ENCODE results near the gene SNCB.

SNCB gene

DNA sequence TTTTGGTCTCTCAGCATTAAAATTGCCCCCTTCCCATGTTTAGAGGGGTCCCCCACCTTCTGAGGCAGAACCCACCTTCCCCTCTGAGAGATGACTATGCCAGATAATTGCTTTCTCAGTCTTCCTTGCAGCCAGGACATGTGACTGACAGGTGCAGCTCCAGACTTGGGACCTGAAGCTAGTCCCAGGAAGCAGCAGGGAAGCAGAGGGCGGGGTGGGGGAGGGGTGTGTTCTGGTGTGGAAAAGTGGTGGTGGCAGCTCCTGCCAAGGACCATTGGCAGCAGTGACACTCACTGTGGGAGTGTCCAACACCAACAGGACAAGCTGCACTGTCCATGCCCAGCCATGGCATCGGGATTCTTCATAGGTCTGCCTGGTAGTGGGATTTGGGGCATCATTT, 2.4 kb upstream of the SNCB start:
- Histone ChIP-seq H3K4me3 (ENCODE audit: insufficient read depth, low read depth, low read length, poor library complexity, severe bottlenecking) (no peak overlapping the region), H3K27me3 (replicated peaks; ENCODE audit: control insufficient read depth, insufficient read depth, low read length, poor library complexity, severe bottlenecking) (peaks cover 40% of the 10 kb centered on the region), H3K36me3 (ENCODE audit: control insufficient read depth, insufficient read depth, low read length) (no peaks in the 10 kb centered on the region), H3K27ac (ENCODE audit: insufficient read depth, low read length, poor library complexity, severe bottlenecking) (no peak overlapping the region), H3K9me3 (ENCODE audit: control insufficient read depth, low read length) (no peaks in the 10 kb centered on the region), H3K4me1 (ENCODE audit: control insufficient read depth, insufficient read depth, low read length, poor library complexity, severe bottlenecking) (peaks cover 10% of the 10 kb centered on the region)
- DNase-seq = no peak

DNA sequence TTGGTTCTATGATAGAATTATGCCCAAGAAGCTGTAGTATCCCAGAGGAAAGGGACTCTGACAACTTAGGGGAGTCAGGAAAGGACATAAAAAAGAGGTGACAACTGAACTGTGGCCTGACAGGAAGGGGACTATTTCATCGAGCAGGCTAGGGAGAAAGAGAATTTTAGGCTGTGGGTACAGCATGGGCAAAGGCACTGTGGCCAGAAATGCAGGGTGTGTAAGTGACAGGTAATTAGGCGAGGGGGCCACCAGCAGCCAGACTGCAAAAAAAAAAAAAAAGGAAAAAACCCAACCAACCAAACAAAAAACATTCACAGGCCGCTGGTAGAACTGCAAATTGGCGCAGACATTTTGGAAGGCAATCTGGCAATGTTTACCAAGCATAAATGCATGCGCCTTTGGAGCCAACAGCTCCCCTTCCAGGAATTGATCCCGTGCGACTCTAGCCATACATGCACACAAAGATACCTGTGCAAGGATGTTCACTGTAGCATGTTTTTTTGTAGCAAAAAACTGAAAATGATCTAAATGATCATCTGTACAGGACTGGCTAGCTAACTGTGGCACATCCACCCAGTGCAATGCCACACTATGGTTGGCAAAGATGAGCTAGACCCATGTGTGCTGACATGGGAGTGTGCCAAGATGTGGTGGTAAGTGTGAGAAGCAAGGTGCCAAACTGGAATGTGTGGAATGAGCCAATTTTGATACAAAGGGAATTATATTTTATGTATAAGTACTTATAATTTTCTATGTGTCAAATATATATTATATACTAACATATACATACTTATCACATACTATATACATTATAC, 1.3 kb upstream of the SNCB start:
- Histone ChIP-seq H3K4me3 (ENCODE audit: insufficient read depth, low read depth, low read length, poor library complexity, severe bottlenecking) (no peak overlapping the region), H3K36me3 (ENCODE audit: control insufficient read depth, insufficient read depth, low read length) (no peaks in the 10 kb centered on the region), H3K4me1 (ENCODE audit: control insufficient read depth, insufficient read depth, low read length, poor library complexity, severe bottlenecking) (peaks cover 10% of the 10 kb centered on the region), H3K9me3 (ENCODE audit: control insufficient read depth, low read length) (no peaks in the 10 kb centered on the region), H3K27ac (ENCODE audit: insufficient read depth, low read length, poor library complexity, severe bottlenecking) (no peak overlapping the region), H3K27me3 (replicated peaks; ENCODE audit: control insufficient read depth, insufficient read depth, low read length, poor library complexity, severe bottlenecking) (peaks cover 40% of the 10 kb centered on the region)
- no peak for DNase-seq

DNA sequence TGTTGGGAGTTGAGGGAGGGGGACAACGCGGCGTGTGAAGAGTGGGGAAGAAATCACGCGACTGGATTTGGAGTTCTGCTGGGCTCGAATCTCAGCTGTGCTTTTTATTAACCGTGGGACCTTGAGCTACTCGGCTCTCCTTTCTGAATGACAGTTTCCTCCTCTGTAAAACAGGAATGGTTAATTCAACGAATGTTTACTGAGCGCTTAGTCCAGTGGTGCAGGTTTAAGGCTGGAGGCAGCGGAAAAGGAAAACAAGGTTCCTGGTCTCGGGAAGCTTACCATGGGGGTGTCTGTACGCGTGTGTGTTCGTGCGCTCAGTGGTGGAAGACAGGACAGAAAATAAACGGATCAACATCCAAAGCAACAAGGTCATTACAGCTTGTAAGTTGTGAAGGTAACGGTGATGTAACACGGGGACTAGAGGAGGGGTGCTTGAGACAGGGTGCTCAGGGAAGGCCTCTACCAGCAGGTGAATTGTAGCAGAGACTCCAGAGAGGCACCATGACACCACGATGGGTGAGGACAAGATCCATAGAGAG, 418 bp upstream of the SNCB start:
- H3K4me1 ChIP-seq (ENCODE audit: control insufficient read depth, insufficient read depth, low read length, poor library complexity, severe bottlenecking) = peaks cover 10% of the 10 kb centered on the region
- H3K27me3 ChIP-seq (replicated peaks; ENCODE audit: control insufficient read depth, insufficient read depth, low read length, poor library complexity, severe bottlenecking) = peaks cover 40% of the 10 kb centered on the region
- peak overlapping the region; percentile 14 for H3K4me3 ChIP-seq (ENCODE audit: insufficient read depth, low read depth, low read length, poor library complexity, severe bottlenecking)

DNA sequence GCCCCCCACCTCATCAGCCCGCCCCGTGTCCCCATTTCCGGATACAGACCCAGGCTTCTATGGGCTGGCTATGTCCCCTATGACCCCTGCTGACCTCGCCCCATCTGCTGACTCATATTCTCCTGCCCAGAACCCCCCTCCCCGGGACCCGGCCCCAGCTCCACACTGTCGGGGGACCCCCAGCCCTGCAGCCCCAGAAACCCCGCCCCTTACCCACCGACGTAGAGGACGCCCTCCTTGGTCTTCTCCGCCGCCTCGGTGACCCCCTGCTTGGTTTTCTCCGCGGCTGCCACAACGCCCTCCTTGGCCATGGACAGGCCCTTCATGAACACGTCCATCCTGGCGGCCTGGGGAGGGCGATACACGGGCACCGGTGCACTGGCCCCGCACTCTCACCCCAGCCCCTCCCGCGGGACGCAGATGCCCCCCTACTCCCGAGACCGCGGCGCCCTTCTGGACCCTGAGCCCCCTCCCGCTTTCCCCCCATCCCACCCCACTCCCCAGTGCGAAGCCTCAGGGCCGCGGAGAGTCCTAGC, 949 bp downstream of the SNCB start:
- no peak overlapping the region for H3K27ac ChIP-seq (ENCODE audit: insufficient read depth, low read length, poor library complexity, severe bottlenecking)
- H3K4me1 ChIP-seq (ENCODE audit: control insufficient read depth, insufficient read depth, low read length, poor library complexity, severe bottlenecking) = peaks cover 10% of the 10 kb centered on the region
- H3K4me3 ChIP-seq (ENCODE audit: insufficient read depth, low read depth, low read length, poor library complexity, severe bottlenecking) = peak overlapping the region; percentile 14
- no peaks in the 10 kb centered on the region for H3K36me3 ChIP-seq (ENCODE audit: control insufficient read depth, insufficient read depth, low read length)
- DNase-seq = no peak
- H3K27me3 ChIP-seq (replicated peaks; ENCODE audit: control insufficient read depth, insufficient read depth, low read length, poor library complexity, severe bottlenecking) = peaks cover 40% of the 10 kb centered on the region
- H3K9me3 ChIP-seq (ENCODE audit: control insufficient read depth, low read length) = no peaks in the 10 kb centered on the region

More for the DNA sequence above, 418 bp upstream of the SNCB start:
- no peaks in the 10 kb centered on the region for H3K9me3 ChIP-seq (ENCODE audit: control insufficient read depth, low read length)
- no peak for DNase-seq
- H3K36me3 ChIP-seq (ENCODE audit: control insufficient read depth, insufficient read depth, low read length) = no peaks in the 10 kb centered on the region
- H3K27ac ChIP-seq (ENCODE audit: insufficient read depth, low read length, poor library complexity, severe bottlenecking) = no peak overlapping the region

DNA sequence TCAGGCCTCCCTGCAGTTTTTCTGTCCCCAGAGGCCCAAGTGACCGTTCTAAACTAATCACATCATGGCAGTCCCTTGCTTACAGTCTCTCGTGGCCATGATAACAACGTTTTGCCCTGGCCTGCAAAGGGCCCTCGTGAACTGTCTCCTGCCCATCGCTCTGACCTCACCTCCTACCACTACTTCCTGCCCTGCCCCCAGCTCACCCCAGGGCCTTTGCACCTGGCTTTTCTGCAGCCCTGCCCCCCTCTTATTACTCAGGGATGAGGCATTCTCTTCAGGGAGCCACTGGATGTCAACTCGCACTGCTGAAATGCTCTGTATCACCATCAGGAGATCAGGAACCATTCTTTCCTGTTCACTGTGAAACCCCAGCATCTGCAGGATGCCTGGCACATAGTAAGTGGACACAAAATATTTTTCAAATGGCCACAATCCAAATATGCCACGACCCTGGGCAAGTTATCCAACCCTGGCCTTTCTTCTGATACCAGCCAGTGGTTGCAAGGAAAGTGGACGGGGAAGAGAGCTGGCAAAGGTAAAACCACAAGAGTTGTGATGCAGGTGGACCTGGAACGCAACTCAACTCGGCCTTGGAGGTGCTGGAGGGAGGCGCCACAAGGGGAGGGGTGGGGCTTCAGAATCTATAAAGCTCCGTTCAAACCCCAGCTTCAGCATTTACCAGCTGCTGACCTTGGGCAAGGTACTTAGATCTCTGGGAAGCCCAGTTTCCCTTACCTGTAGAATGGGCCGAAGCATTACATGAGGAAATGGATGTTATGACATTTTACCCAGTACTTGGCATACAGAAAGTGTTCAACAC, 1.7 kb downstream of the SNCB start:
- Histone ChIP-seq H3K4me1 (ENCODE audit: control insufficient read depth, insufficient read depth, low read length, poor library complexity, severe bottlenecking) (peaks cover 10% of the 10 kb centered on the region), H3K27ac (ENCODE audit: insufficient read depth, low read length, poor library complexity, severe bottlenecking) (no peak overlapping the region), H3K4me3 (ENCODE audit: insufficient read depth, low read depth, low read length, poor library complexity, severe bottlenecking) (no peak overlapping the region), H3K9me3 (ENCODE audit: control insufficient read depth, low read length) (no peaks in the 10 kb centered on the region), H3K36me3 (ENCODE audit: control insufficient read depth, insufficient read depth, low read length) (no peaks in the 10 kb centered on the region), H3K27me3 (replicated peaks; ENCODE audit: control insufficient read depth, insufficient read depth, low read length, poor library complexity, severe bottlenecking) (peaks cover 37% of the 10 kb centered on the region)
- no peak for DNase-seq

DNA sequence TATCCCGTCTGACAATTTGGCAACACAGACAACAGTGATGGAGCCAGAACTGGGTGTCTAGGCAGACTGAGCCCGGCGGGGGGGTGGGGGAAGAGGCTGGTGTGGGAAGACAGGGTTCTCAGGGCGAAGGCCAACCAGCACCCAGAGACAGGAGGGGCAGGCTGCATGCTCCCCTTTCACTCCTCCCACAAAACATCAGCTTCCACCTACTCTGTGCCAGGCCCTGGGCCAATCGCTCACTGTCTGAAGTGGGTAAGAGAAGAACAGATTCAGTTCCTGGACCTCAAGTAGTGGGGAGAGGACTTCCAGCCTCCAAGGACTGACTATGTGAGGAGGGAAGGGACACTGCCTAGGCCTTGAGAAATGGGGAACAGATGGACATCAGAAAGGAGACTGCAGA, 2.8 kb downstream of the SNCB start:
- no peak overlapping the region for H3K4me3 ChIP-seq (ENCODE audit: insufficient read depth, low read depth, low read length, poor library complexity, severe bottlenecking)
- no peak for DNase-seq
- H3K27me3 ChIP-seq (replicated peaks; ENCODE audit: control insufficient read depth, insufficient read depth, low read length, poor library complexity, severe bottlenecking) = peaks cover 32% of the 10 kb centered on the region
- H3K9me3 ChIP-seq (ENCODE audit: control insufficient read depth, low read length) = no peaks in the 10 kb centered on the region
- H3K27ac ChIP-seq (ENCODE audit: insufficient read depth, low read length, poor library complexity, severe bottlenecking) = no peak overlapping the region
- no peaks in the 10 kb centered on the region for H3K36me3 ChIP-seq (ENCODE audit: control insufficient read depth, insufficient read depth, low read length)
- peaks cover 10% of the 10 kb centered on the region for H3K4me1 ChIP-seq (ENCODE audit: control insufficient read depth, insufficient read depth, low read length, poor library complexity, severe bottlenecking)

DNA sequence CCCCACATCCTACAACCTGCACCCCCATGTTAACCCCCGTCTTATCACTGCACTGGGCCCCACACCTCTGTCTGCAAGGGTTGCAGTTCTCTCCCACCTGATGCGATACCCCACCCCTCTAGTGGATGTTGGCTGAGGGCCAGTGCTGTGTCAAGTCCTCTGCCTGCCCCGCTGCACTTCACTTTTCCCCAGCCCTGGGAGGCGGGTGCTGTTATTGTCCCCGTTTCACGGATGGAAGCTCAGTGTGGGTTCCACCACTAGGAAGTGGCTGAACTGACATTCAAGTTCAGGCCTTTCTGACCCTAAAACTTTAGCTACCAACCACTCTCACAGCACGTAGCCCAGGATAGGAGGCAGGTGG, 3.5 kb downstream of the SNCB start:
- no peak overlapping the region for H3K4me3 ChIP-seq (ENCODE audit: insufficient read depth, low read depth, low read length, poor library complexity, severe bottlenecking)
- H3K27me3 ChIP-seq (replicated peaks; ENCODE audit: control insufficient read depth, insufficient read depth, low read length, poor library complexity, severe bottlenecking) = peaks cover 29% of the 10 kb centered on the region
- H3K36me3 ChIP-seq (ENCODE audit: control insufficient read depth, insufficient read depth, low read length) = no peaks in the 10 kb centered on the region
- H3K27ac ChIP-seq (ENCODE audit: insufficient read depth, low read length, poor library complexity, severe bottlenecking) = no peak overlapping the region
- DNase-seq = no peak
- peaks cover 10% of the 10 kb centered on the region for H3K4me1 ChIP-seq (ENCODE audit: control insufficient read depth, insufficient read depth, low read length, poor library complexity, severe bottlenecking)
- H3K9me3 ChIP-seq (ENCODE audit: control insufficient read depth, low read length) = no peaks in the 10 kb centered on the region

DNA sequence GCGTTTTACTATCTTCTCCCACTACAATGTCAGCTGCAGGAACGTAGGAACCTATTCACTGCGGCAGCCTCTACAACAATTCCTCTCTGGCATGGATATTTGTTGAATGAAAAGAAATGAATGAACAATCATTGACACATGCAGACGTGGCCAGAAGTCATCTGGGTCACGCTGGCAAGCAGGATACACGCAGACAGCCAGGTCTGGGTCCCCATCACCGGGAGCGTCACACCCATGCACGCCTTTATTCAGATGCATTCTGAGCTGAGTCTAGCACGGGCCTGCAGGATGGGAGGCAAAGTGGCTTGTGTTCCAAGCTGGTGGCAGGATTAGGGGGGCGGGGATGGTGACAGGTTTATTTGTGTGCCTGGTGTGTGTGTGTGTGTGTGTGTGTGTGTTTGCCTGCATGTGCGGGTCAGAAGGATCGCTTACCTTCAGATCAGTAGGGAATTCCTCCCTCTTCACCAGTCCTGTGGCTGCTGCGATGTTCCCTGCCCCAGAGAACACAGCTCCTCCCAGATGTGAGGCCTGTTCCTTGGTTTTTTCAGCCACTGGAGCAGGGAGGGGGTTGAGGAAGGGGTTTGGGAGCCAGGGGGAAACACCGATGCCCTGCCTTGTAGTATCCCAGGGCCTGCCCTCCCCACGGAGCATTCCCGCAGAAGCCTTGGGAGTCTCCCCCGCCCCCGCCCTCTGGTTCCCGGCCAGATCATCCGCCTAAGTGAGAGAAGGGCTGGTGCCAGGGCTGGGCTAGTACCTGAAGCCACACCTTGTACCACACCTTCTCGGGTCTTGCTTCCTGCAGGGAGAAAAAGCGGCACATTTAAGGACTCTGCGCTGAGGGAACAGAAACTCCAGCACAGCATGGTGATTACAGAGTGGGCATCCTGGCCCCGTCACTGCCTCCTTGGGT, 4.1 kb downstream of the SNCB start:
- Histone ChIP-seq H3K4me1 (ENCODE audit: control insufficient read depth, insufficient read depth, low read length, poor library complexity, severe bottlenecking) (peaks cover 10% of the 10 kb centered on the region), H3K9me3 (ENCODE audit: control insufficient read depth, low read length) (no peaks in the 10 kb centered on the region), H3K4me3 (ENCODE audit: insufficient read depth, low read depth, low read length, poor library complexity, severe bottlenecking) (no peak overlapping the region), H3K36me3 (ENCODE audit: control insufficient read depth, insufficient read depth, low read length) (no peaks in the 10 kb centered on the region), H3K27ac (ENCODE audit: insufficient read depth, low read length, poor library complexity, severe bottlenecking) (no peak overlapping the region), H3K27me3 (replicated peaks; ENCODE audit: control insufficient read depth, insufficient read depth, low read length, poor library complexity, severe bottlenecking) (peaks cover 24% of the 10 kb centered on the region)
- DNase-seq = no peak

DNA sequence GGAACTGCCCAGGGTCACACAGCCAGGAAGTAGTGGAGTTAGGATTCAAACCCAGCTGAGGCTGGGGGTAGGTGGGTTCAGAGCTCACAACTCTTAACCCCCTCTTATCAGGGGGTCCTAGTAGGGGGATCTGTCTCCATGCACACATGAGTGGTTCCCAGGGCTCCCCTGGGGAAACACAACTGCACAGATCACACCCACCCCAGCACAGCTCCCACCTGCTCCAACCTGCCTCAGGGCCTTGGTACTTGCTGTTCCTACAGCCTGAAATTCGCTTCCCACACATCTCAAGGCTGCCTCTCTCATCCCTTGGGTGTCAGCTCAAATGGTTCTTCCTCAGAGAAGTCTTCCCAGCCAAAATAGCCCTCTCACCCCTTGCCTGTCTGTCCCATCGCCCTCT, 4.8 kb downstream of the SNCB start:
- Histone ChIP-seq H3K4me1 (ENCODE audit: control insufficient read depth, insufficient read depth, low read length, poor library complexity, severe bottlenecking) (peaks cover 12% of the 10 kb centered on the region), H3K4me3 (ENCODE audit: insufficient read depth, low read depth, low read length, poor library complexity, severe bottlenecking) (no peak overlapping the region), H3K36me3 (ENCODE audit: control insufficient read depth, insufficient read depth, low read length) (no peaks in the 10 kb centered on the region), H3K9me3 (ENCODE audit: control insufficient read depth, low read length) (no peaks in the 10 kb centered on the region), H3K27me3 (replicated peaks; ENCODE audit: control insufficient read depth, insufficient read depth, low read length, poor library complexity, severe bottlenecking) (peaks cover 26% of the 10 kb centered on the region), H3K27ac (ENCODE audit: insufficient read depth, low read length, poor library complexity, severe bottlenecking) (no peak overlapping the region)
- DNase-seq = no peak
